Measurements from ENCODE around the gene NMNAT2.

GRCh38 chr1:183276386-183277080 lies 141.6 kb downstream of the NMNAT2 start:
- no peak for TF ChIP-seq POLR2A (IDR thresholded peaks at IDR 0.05)
- no peak for TF ChIP-seq CTCF (IDR thresholded peaks at IDR 0.05 in 4 of 5, conservative IDR thresholded peaks at IDR 0.05 in 1 of 5)
